Adrenal gland (tissue), 5 donors: ENCODE data around the gene RBM12.

Experiments
- CTCF ChIP-seq, 6 experiments: fragments of 450-650 bp in 4 of 6; fragments of 200-600 bp in 2 of 6; sonication (generic) in 1 of 6; IDR thresholded peaks; 1 replicate in 5 of 6; 2 replicates in 1 of 6; pipeline versions ENCODE4 v1.5.1 to v1.8.0; 2016 to 2021; ENCODE audit warnings: antibody characterized with exemption in 6 of 6, mild to moderate bottlenecking in 2 of 6, moderate library complexity in 1 of 6
- POLR2A ChIP-seq, 2 donors: fragments of 450-650 bp; IDR thresholded peaks; one replicate each; pipeline ENCODE4 v1.6.1; 2017; ENCODE audit warnings: antibody characterized with exemption in 2 of 2, mild to moderate bottlenecking in 2 of 2, moderate library complexity in 1 of 2
- donor health status: DM: no; HTN: no; CAD: no.

DNA sequence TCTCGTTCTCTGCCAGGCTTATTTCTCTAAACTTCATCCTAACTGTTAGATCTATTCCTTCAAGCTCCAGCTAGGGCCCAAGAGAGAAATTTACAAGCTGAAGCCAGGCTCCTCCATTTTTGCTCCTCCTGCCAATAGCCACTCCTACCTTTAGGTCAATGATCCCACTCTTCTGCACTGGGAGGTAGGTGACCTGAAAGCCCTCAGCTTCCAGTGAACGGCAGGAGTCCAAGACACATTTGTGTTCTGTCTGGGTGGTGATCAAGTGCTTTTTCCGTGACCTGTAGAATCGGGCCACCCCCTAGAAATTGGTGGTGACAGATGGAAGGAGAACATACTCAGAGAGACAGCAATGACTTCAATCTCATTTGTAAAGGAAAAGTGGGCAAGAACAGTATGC lies 25.6 kb upstream of the RBM12 start:
- TF ChIP-seq CTCF (IDR thresholded peaks at IDR 0.05) (no peak), POLR2A (IDR thresholded peaks at IDR 0.05) (no peak)
